HCT116 (cell line): Measurements from ENCODE around the gene ROR2. TPM values are rescaled to one million over a fixed set of nuclear protein-coding genes. Genes with fewer than 3 reads are reported as not detected.

Experiments
- ATAC-seq: fragments of 200-7000 bp; cut with Tn5 transposase; 2 replicates; pipeline ENCODE4 v1.9.1; 2020; ENCODE audit warnings: mild to moderate bottlenecking, moderate library complexity
- BruUV-seq: library from RNA; stranded (reverse); fragments of 400-500 nt; replicated peaks from 2 replicates; lab custom pipeline; 2021; lab: Mats Ljungman, UMichigan
- CTCF ChIA-PET: fragments of 300-600 bp; sonication (Branson Sonifier 250); formaldehyde crosslinking; loops from one replicate; lab custom pipeline; 2021; ENCODE audit warnings: antibody characterized with exemption; lab: Charles Lee
- POLR2A ChIA-PET: fragments of 300-600, 350-600 bp; sonication (Branson Sonifier 250); formaldehyde crosslinking; loops from one replicate; lab custom pipeline; 2021; ENCODE audit warnings: antibody characterized with exemption; lab: Charles Lee
- RAD21 ChIA-PET, 2 experiments: fragments of 300-600 bp; sonication (Branson Sonifier 250); formaldehyde crosslinking; loops; one replicate each; lab custom pipeline; 2023; ENCODE audit warnings: low total read pairs in 2 of 2; ENCODE audit not compliant: uncharacterized antibody in 2 of 2, unreplicated experiment in 2 of 2, low non-redundant PET in 1 of 2; lab: Charles Lee
- DNase-seq: peaks from one replicate; pipeline ENCODE4 v3.0.0-alpha.2; 2010; ENCODE audit warnings: low read depth, low spot score
- H2AFZ ChIP-seq: fragments of 200-600 bp; shearing (Covaris generic), sonication (generic); 2 replicates; pipeline ENCODE4 v1.6.1; 2017; ENCODE audit warnings: low read depth, mixed run types, mixed read lengths, antibody characterized with exemption, low read length; ENCODE audit not compliant: poor library complexity, severe bottlenecking
- H3K27ac ChIP-seq: 2 replicates; pipeline ENCODE4 v1.5.1; 2012; ENCODE audit warnings: low read depth, low read length
- H3K27me3 ChIP-seq: fragments of 200-600 bp; sonication (generic); 2 replicates; pipeline ENCODE4 v1.6.1; 2016; ENCODE audit warnings: mixed run types, low read length, mixed read lengths; ENCODE audit not compliant: insufficient read depth
- H3K36me3 ChIP-seq, 2 experiments: fragments of 200-500 bp in 1 of 2; fragments of 200-600 bp in 1 of 2; sonication (Bioruptor generic) in 1 of 2; sonication (generic) in 1 of 2; 2 replicates each; pipeline versions ENCODE4 v1.5.1 to v1.6.1; 2014 to 2016; ENCODE audit warnings: low read length in 2 of 2, inconsistent platforms in 1 of 2, mixed read lengths in 1 of 2, mixed run types in 1 of 2; ENCODE audit not compliant: insufficient read depth in 2 of 2, control insufficient read depth in 1 of 2
- H3K4me1 ChIP-seq, 2 experiments: fragments of 200-600 bp in 1 of 2; sonication (generic) in 1 of 2; 2 replicates each; pipeline versions ENCODE4 v1.5.1 to v1.6.1; 2012 to 2017; ENCODE audit warnings: low read length in 2 of 2, inconsistent platforms in 1 of 2, mild to moderate bottlenecking in 1 of 2, mixed read lengths in 1 of 2, mixed run types in 1 of 2, moderate library complexity in 1 of 2; ENCODE audit not compliant: insufficient read depth in 2 of 2, control insufficient read depth in 1 of 2
- H3K4me2 ChIP-seq: fragments of 200-600 bp; sonication (generic); 2 replicates; pipeline ENCODE4 v1.6.1; 2017; ENCODE audit warnings: mixed run types, low read length, mixed read lengths
- H3K4me3 ChIP-seq, 2 experiments: fragments of 200-600 bp in 1 of 2; sonication (generic) in 1 of 2; replicated peaks in 1 of 2; 2 replicates each; pipeline ENCODE4 v1.5.1; 2011 to 2016; ENCODE audit warnings: low read length in 2 of 2, control low read depth in 1 of 2, low read depth in 1 of 2, mild to moderate bottlenecking in 1 of 2, mixed read lengths in 1 of 2, mixed run types in 1 of 2
- H3K79me2 ChIP-seq: fragments of 200-600 bp; sonication (generic); 2 replicates; pipeline ENCODE4 v1.6.1; 2017; ENCODE audit warnings: mild to moderate bottlenecking, mixed run types, low read length, moderate library complexity, mixed read lengths; ENCODE audit not compliant: insufficient read depth
- H3K9ac ChIP-seq: fragments of 200-600 bp; sonication (generic); 2 replicates; pipeline ENCODE4 v1.6.1; 2016; ENCODE audit warnings: low read length, mixed read lengths
- H3K9me2 ChIP-seq: fragments of 200-600 bp; sonication (generic), shearing (Covaris generic); 2 replicates; pipeline ENCODE4 v1.6.1; 2017; ENCODE audit warnings: mixed run types, mild to moderate bottlenecking, moderate library complexity; ENCODE audit not compliant: insufficient read depth
- H3K9me3 ChIP-seq, 2 experiments: fragments of 200-500 bp in 1 of 2; fragments of 200-600 bp in 1 of 2; sonication (Bioruptor generic) in 1 of 2; sonication (generic) in 1 of 2; 2 replicates each; pipeline ENCODE4 v1.6.1; 2014 to 2017; ENCODE audit warnings: low read length in 2 of 2, mixed read lengths in 2 of 2, inconsistent platforms in 1 of 2, low read depth in 1 of 2, mild to moderate bottlenecking in 1 of 2, mixed run types in 1 of 2, moderate library complexity in 1 of 2; ENCODE audit not compliant: control insufficient read depth in 1 of 2, insufficient read depth in 1 of 2
- H4K20me1 ChIP-seq: fragments of 200-600 bp; sonication (generic), shearing (Covaris generic); 2 replicates; pipeline ENCODE4 v1.6.1; 2017; ENCODE audit warnings: mixed run types, mild to moderate bottlenecking, moderate library complexity; ENCODE audit not compliant: insufficient read depth
- ATF3 ChIP-seq: IDR thresholded peaks from 2 replicates; pipeline ENCODE4 v1.6.1; 2012
- CEBPB ChIP-seq: IDR thresholded peaks from 2 replicates; pipeline ENCODE4 v1.6.1; 2012; ENCODE audit warnings: low read depth
- CTCF ChIP-seq, 3 experiments: fragments of 200-600 bp in 1 of 3; sonication (generic) in 1 of 3; IDR thresholded peaks in 2 of 3; conservative IDR thresholded peaks in 1 of 3; 2 replicates each; pipeline ENCODE4 v1.5.1; 2012 to 2017; ENCODE audit warnings: low read depth in 2 of 3, low read length in 2 of 3, antibody characterized with exemption in 1 of 3, borderline replicate concordance in 1 of 3, control low read depth in 1 of 3, mild to moderate bottlenecking in 1 of 3, mixed read lengths in 1 of 3, mixed run types in 1 of 3, moderate library complexity in 1 of 3; ENCODE audit not compliant: insufficient read depth in 1 of 3
- ELF1 ChIP-seq: IDR thresholded peaks from 2 replicates; pipeline ENCODE4 v1.6.1; 2012; ENCODE audit warnings: low read depth, borderline replicate concordance
- EZH2 ChIP-seq: fragments of 200-600 bp; sonication (generic); IDR thresholded peaks from 2 replicates; pipeline ENCODE4 v1.6.1; 2017; ENCODE audit warnings: antibody characterized with exemption, mixed run types
- EZH2phosphoT487 ChIP-seq: fragments of 200-600 bp; IDR thresholded peaks from 2 replicates; pipeline ENCODE4 v1.6.1; 2018; ENCODE audit warnings: antibody characterized with exemption, borderline replicate concordance
- FOSL1 ChIP-seq: IDR thresholded peaks from 2 replicates; pipeline ENCODE4 v1.6.1; 2012; ENCODE audit warnings: low read depth
- JUND ChIP-seq: IDR thresholded peaks from 2 replicates; pipeline ENCODE4 v1.6.1; 2012
- MAX ChIP-seq: IDR thresholded peaks from 2 replicates; pipeline ENCODE4 v1.6.1; 2012
- POLR2A ChIP-seq: IDR thresholded peaks from 2 replicates; pipeline ENCODE4 v1.7.0; 2011; ENCODE audit warnings: borderline replicate concordance; ENCODE audit not compliant: insufficient read depth, insufficient read length; ENCODE audit errors: extremely low read depth
- RAD21 ChIP-seq: IDR thresholded peaks from 2 replicates; pipeline ENCODE4 v1.6.1; 2012; ENCODE audit warnings: low read depth, mild to moderate bottlenecking
- REST ChIP-seq: IDR thresholded peaks from 2 replicates; pipeline ENCODE4 v1.6.1; 2012; ENCODE audit warnings: low read depth
- SIN3A ChIP-seq: IDR thresholded peaks from 2 replicates; pipeline ENCODE4 v1.6.1; 2012; ENCODE audit warnings: low read depth
- SP1 ChIP-seq: IDR thresholded peaks from 2 replicates; pipeline ENCODE4 v1.6.1; 2012; ENCODE audit warnings: low read depth
- SRF ChIP-seq: IDR thresholded peaks from 2 replicates; pipeline ENCODE4 v1.6.1; 2012; ENCODE audit warnings: low read depth
- TCF7L2 ChIP-seq: IDR thresholded peaks from 2 replicates; pipeline ENCODE4 v1.7.0; 2011; ENCODE audit warnings: borderline replicate concordance, inconsistent platforms; ENCODE audit not compliant: insufficient read depth, insufficient read length; ENCODE audit errors: extremely low read depth
- YY1 ChIP-seq: IDR thresholded peaks from 2 replicates; pipeline ENCODE4 v1.6.1; 2011; ENCODE audit warnings: low read length, low read depth, moderate library complexity, mild to moderate bottlenecking; ENCODE audit not compliant: insufficient replicate concordance; ENCODE audit errors: extremely low read depth
- ZBTB33 ChIP-seq: IDR thresholded peaks from 2 replicates; pipeline ENCODE4 v1.6.1; 2011; ENCODE audit warnings: mild to moderate bottlenecking, low read length, moderate library complexity; ENCODE audit not compliant: insufficient replicate concordance; ENCODE audit errors: extremely low read depth
- ZFX ChIP-seq: fragments of 450-650 bp; IDR thresholded peaks from 2 replicates; pipeline ENCODE4 v1.6.1; 2017
- intact Hi-C: fragments of 100-400 bp; cut with micrococcal nuclease; formaldehyde crosslinking; loops from 2 replicates; pipeline ENCODE4 v1.10.0; 2022
- total RNA-seq: library from RNA; stranded (reverse); gene quantifications from one replicate; pipeline ENCODE4 v1.2.1, GENCODE V29; 2021; ENCODE audit not compliant: unreplicated experiment

ROR2 gene
- total RNA-seq, 1 experiment from 2014 or later: 15.7 TPM

- no peaks in the 10 kb centered on the region for H3K9me3 ChIP-seq
These were observed 47.4 kb downstream of the ROR2 start for GRCh38 chr9:91902475-91903125.

More at GRCh38 chr9:91902475-91903125, 47.4 kb downstream of the ROR2 start:
- Histone ChIP-seq H3K9me2 (no peaks in the 10 kb centered on the region), H3K79me2 (peaks cover 13% of the 10 kb centered on the region; the same call in 1 of the 2 replicates), H3K36me3 (no peaks in the 10 kb centered on the region), H2AFZ (no peak overlapping the region), H3K4me2 (no peak overlapping the region), H3K4me3 (no peak overlapping the region), H4K20me1 (no peaks in the 10 kb centered on the region), H3K9ac (no peak overlapping the region), H3K27me3 (no peaks in the 10 kb centered on the region), H3K27ac (no peak overlapping the region), H3K4me1 (peaks cover 0 to 2% of the 10 kb centered on the region in 2 experiments; a peak in 2 of 4 replicates)
- POLR2A ChIA-PET: no interaction called here
- ATAC-seq: no peak
- intact Hi-C loops: no loop called here
- no peak for TF ChIP-seq CEBPB
- TF ChIP-seq REST: no peak
- no peak for TF ChIP-seq ELF1
- TF ChIP-seq ZBTB33: no peak
- no peak for TF ChIP-seq MAX
- TF ChIP-seq FOSL1: no peak
- TF ChIP-seq JUND: no peak
- TF ChIP-seq CTCF (IDR thresholded peaks at IDR 0.05 in 2 of 3, conservative IDR thresholded peaks at IDR 0.05 in 1 of 3; ENCODE audit: borderline replicate concordance in 1 of 3, insufficient read depth in 1 of 3, low read depth in 2 of 3, low read length in 2 of 3): no peak
- TF ChIP-seq ATF3: no peak
- TF ChIP-seq POLR2A: no peak
- TF ChIP-seq SIN3A: no peak
- no peak for TF ChIP-seq RAD21
- TF ChIP-seq EZH2phosphoT487: no peak
- no peak for TF ChIP-seq ZFX
- TF ChIP-seq TCF7L2: no peak
- no peak for TF ChIP-seq YY1
- TF ChIP-seq SP1: no peak
- no peak for TF ChIP-seq SRF
- TF ChIP-seq EZH2: no peak
- no peak for DNase-seq
- CTCF ChIA-PET: no interaction called here
- no TSS peak for BruUV-seq
- RAD21 ChIA-PET: no interaction called here
